Neural crest cell (in vitro differentiated cells): ENCODE results near the gene WNK2. TPM values are rescaled to one million over a fixed set of nuclear protein-coding genes. Genes with fewer than 3 reads are reported as not detected.

Experiments
- DNase-seq: peaks from one replicate; pipeline ENCODE4 v3.0.0; 2021; ENCODE audit warnings: low read depth, mixed read lengths, low spot score
- H3K27ac Mint-ChIP-seq: one replicate; pipeline ENCODE4 v1.8.0; 2021; ENCODE audit warnings: mild to moderate bottlenecking, mixed read lengths; ENCODE audit not compliant: unreplicated experiment
- H3K27me3 Mint-ChIP-seq: 2 replicates; pipeline ENCODE4 v1.8.0; 2021; ENCODE audit warnings: low read depth, mild to moderate bottlenecking, mixed read lengths
- H3K36me3 Mint-ChIP-seq: 2 replicates; pipeline ENCODE4 v1.8.0; 2021; ENCODE audit warnings: low read depth, mild to moderate bottlenecking, mixed read lengths
- H3K4me1 Mint-ChIP-seq: 2 replicates; pipeline ENCODE4 v1.8.0; 2021; ENCODE audit warnings: mixed read lengths
- H3K4me3 Mint-ChIP-seq: one replicate; pipeline ENCODE4 v1.8.0; 2021; ENCODE audit warnings: mild to moderate bottlenecking, mixed read lengths
- H3K9me3 Mint-ChIP-seq: 2 replicates; pipeline ENCODE4 v1.8.0; 2021; ENCODE audit warnings: mixed read lengths
- CTCF ChIP-seq: fragments of 200-600 bp; sonication (generic); conservative IDR thresholded peaks from 2 replicates; pipeline ENCODE4 v1.5.0; 2021; ENCODE audit warnings: antibody characterized with exemption, mild to moderate bottlenecking
- long read RNA-seq: library from polyadenylated mRNA; unstranded; transcript quantifications from one replicate; pipeline ENCODE4 v2.0.0, GENCODE V29; 2020
- total RNA-seq: library from RNA; stranded (reverse); gene quantifications from 2 replicates; pipeline ENCODE4 v1.2.1, GENCODE V29; 2021

The WNK2 gene
- 27.8 and 34.3 TPM in 2 replicates for total RNA-seq
- long read RNA-seq, partial matches to known transcripts, result 0 of 1 reads
- long read RNA-seq, other reads (novel, unspliced or antisense), result 1 of 1 reads

DNA sequence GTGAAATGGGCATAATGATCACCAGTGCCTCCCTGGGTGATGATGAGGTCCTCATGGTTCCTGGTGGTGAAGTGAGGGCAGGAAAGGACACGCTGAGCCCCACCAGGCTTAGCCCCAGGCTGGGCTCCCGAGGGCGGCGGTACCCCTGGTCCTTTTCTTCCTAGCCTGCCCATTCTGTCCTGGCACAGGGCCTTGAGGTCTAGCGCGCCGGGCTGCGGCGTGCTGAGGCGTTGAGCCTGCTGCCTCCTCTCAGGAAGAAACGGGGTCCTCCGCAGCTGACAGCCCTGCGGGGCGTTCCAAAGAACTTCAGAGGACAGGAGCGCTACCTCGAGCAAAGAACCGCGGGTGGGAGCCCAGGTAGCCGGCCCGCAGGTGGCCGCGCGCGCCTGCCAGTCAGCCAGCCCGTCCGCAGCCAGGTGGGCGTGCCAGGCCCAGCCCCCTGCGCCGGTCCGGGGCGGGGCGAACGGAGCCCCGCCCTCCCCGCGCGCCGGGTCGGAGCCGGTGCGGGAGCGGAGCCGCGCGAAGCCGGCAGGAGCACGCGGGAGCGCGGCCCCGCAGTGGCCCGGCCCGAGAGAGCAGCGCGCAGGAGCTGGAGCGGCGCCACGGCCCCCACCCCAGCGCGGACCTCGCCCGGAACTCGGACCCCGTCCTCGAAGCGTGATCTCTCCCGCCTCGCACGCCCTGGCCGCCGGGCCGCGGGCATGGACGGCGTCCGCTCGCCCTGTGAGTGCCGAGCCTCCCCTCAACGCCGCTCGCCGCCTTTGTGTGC, at the start of gene WNK2:
Gene WNK2 (plus strand): TSS at position 477 of the 769 bp plus-strand sequence. CDS start 791 bp downstream, outside the sequence.
- no peak within 1 kb of the TSS for H3K27ac Mint-ChIP-seq
- no peak for DNase-seq

GRCh38 chr9:93134740-93135444, 49.0 kb upstream of the WNK2 start:
- Mint-ChIP-seq H3K4me1 (peaks cover 17% of the 10 kb centered on the region), H3K4me3 (peak overlapping the region; percentile 82), H3K36me3 (no peaks in the 10 kb centered on the region), H3K27me3 (no peaks in the 10 kb centered on the region), H3K27ac (peak overlapping the region; percentile 6), H3K9me3 (no peaks in the 10 kb centered on the region)
- no peak for TF ChIP-seq CTCF
- DNase-seq, result no peak

More for the DNA sequence above, at the start of gene WNK2:
- no peaks in the 10 kb centered on the region for H3K9me3 Mint-ChIP-seq
- no peak for TF ChIP-seq CTCF
- H3K36me3 Mint-ChIP-seq, result no peaks in the 10 kb centered on the region
- peaks cover 79% of the 10 kb centered on the region for H3K27me3 Mint-ChIP-seq
- H3K4me1 Mint-ChIP-seq, result peaks cover 13% of the 10 kb centered on the region
- H3K4me3 Mint-ChIP-seq, result peak within 1 kb of the TSS; percentile 76

GRCh38 chr9:93136011-93136440, 47.9 kb upstream of the WNK2 start:
- Mint-ChIP-seq H3K36me3 (no peaks in the 10 kb centered on the region), H3K4me3 (peak overlapping the region; percentile 81), H3K9me3 (no peaks in the 10 kb centered on the region), H3K27me3 (no peaks in the 10 kb centered on the region), H3K4me1 (peaks cover 17% of the 10 kb centered on the region), H3K27ac (no peak overlapping the region)
- no peak for DNase-seq
- no peak for TF ChIP-seq CTCF

- no peak for TF ChIP-seq CTCF
- Mint-ChIP-seq H3K9me3 (no peaks in the 10 kb centered on the region), H3K27ac (no peak overlapping the region), H3K4me1 (peaks cover 17% of the 10 kb centered on the region), H3K36me3 (no peaks in the 10 kb centered on the region), H3K4me3 (no peak overlapping the region), H3K27me3 (no peaks in the 10 kb centered on the region)
- no peak for DNase-seq
Measured at GRCh38 chr9:93137362-93137761, 46.6 kb upstream of the WNK2 start.

GRCh38 chr9:93138171-93138764, 45.7 kb upstream of the WNK2 start:
- DNase-seq, result no peak
- H3K4me1 Mint-ChIP-seq, result peaks cover 9% of the 10 kb centered on the region
- H3K27ac Mint-ChIP-seq, result no peak overlapping the region
- H3K9me3 Mint-ChIP-seq, result no peaks in the 10 kb centered on the region
- no peak for TF ChIP-seq CTCF
- no peaks in the 10 kb centered on the region for H3K27me3 Mint-ChIP-seq
- H3K4me3 Mint-ChIP-seq, result no peak overlapping the region
- H3K36me3 Mint-ChIP-seq, result no peaks in the 10 kb centered on the region
